Measurements from ENCODE around the gene CPD.
"Not testable (repeated sequence)": the region's sequence is repeated elsewhere in the genome, so short reads cannot be mapped to it uniquely, and the experiment has no call there.

CPD gene

DNA sequence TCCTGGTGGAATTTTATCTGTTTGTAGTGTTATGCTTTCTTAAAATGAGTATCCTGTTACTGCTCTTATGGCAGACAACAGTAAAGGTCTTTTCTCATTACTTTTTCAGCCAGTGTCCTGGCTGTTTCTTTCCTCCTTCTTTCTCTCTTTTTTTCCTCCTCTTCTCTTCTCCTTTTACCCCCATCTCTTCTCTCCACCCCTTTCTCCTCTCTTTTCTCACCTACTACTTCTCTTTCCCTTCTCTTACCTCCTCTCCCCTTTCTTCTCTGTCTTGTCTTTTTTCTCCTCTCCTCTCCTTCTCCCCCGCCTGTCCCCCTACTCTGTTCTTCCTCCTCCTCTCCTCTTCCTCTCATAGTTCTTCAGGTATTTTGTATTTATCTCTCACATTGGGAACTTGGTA, 48.9 kb downstream of the CPD start:
- DNase-seq (ENCODE audit: low read depth): no peak

DNA sequence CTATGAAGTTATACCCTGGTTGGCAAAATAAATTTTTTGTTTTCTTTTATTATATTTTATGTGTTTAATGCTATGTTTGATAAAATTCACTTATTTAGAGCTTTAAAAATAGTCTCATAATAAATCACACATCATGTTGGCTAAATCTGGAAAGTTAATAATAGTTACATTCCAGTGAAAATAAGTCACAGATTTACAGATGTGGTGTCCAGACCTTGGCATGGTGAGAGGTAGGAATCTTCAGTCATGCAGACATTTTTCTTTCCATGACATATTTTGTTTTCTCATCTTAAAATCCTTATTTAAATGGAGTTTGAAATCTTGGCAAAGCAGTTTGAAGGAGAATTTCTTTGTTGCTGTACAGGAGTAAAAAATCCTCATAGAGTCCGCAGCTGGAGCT, 50.4 kb downstream of the CPD start:
- no peak for DNase-seq (ENCODE audit: low read depth)

DNA sequence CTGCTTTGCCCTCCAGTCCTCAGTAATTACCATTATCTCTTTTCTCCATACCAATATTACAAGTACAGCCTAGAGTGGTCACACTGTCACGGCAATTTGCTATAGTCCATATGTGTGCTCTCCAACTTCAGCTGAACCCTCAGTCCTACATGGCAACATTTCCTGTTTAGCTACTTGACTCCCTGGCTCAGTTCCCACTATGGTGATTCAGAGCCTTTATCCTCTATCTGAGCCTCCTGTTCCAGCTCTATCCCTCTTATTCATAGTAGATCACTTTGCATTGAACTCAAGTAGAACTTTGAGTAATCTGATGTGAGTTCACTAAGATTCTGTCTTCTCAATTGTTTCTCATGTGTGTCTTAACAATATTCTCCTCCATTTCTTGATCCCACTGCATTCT, 54.8 kb downstream of the CPD start:
- no peak for DNase-seq (ENCODE audit: low read depth)

DNA sequence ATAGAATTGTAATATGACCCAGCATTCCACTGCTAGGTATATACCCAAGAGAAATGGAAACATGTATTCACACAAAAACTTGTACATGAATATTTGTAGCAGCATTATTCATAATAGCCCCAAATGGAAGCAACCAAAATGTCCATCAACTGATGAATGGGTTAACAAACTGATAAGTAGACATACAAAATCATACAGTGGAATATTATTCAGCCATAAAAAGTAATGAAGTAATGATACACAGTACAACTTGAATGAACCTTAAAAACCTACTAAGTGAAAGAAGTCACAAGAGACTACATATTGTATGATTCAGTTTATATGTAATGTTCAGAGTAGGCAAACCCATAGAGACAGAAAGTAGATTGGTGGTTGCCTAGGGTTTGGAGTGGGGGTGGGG, 58.0 kb downstream of the CPD start:
- no peak for DNase-seq (ENCODE audit: low read depth)

DNA sequence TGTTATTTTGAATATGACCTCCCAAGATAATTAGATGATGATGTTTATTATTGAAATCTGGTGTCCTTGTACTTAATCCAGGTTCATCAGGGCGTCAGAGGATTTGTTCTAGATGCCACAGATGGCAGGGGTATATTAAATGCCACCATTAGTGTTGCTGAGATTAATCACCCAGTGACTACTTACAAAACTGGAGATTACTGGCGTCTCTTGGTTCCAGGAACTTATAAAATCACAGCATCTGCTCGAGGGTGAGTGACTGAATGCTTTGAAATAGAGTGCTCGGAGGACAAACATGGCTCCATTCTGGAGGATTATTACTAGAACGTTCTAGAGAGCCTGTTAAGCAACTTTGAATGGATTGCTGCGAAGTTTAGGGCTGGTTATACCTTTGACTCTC, 65.0 kb downstream of the CPD start:
- no peak for DNase-seq (ENCODE audit: low read depth)

DNA sequence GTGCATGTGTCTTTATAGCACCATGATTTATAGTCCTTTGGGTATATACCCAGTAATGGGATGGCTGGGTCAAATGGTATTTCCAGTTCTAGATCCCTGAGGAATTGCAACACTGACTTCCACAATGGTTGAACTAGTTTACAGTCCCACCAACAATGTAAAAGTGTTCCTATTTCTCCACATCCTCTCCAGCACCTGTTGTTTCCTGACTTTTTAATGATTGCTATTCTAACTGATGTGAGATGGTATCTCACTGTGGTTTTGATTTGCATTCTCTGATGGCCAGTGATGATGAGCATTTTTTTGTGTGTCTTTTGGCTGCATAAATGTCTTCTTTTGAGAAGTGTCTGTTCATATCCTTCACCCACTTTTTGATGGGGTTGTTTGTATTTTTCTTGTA, 67.9 kb downstream of the CPD start:
- DNase-seq (ENCODE audit: low read depth): not testable (repeated sequence)

DNA sequence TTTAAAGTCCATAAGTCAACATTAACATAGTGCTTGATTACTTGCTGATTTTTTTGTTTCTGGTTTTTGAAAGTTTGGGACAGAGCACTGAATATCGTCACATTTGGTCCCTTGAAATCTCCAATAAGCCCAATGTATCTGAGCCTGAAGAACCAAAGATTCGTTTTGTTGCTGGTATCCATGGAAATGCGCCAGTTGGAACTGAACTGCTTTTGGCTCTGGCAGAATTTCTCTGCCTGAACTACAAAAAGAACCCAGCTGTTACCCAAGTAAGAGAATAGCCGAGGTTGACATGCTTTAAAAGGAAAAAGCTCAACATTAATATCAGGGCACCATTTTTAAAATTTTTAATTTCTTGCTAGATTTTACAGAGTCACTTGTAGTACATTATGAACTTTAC, 70.8 kb downstream of the CPD start:
- DNase-seq (ENCODE audit: low read depth): no peak

DNA sequence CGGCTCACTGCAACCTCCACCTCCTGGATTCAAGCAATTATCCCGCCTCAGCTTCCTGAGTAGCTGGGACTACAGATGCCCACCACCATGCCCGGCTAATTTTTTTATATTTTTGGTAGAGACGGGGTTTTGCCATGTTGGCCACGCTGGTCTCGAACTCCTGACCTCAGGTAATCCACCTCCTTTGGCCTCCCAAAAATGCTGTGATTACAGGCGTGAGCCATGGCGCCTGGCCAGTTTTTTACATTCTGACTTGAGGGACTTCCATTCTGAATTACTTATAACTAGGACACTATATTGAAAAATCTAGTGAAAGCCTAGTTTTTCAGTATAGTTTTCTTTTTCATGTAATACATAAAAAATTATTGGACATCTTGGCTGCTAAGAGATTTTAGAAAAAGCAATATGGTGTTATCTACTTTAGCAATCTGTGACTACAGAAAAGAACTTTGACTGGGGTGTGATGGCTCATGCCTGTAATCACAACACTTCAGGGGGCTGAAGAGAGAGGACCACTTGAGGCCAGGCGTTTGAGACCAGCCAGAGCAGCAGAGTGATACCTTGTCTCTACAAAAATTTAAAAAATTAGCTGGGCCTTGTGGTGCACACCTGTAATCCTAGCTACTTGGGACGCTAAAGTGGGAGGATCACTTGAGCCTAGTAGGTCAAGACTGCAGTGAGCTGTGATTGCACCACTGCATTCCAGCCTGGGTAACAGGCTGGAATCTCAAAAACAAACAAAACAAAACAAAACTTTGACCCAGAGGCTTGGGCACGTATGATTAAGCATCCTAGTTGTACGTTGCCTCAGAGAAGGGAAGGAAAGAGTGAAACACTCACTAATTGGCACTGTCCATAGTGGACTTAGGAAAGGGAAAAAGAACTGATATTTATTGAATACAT, 71.6 kb downstream of the CPD start:
- DNase-seq (ENCODE audit: low read depth): no peak

DNA sequence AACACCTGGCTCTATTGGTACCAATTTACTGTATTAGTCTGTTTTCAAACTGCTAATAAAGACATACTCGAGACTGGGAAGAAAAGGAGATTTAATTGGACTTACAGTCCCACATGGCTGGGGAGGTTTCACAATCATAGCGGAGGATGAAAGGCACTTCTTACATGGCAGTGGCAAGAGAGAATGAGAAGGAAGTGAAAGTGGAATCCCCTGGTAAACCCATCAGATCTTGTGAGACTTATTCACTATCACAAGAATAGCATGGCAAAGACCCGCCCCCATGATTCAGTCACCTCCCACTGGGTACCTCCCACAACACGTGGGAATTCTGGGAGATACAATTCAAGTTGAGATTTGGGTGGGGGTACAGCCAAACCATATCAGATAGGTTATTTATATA, 75.9 kb downstream of the CPD start:
- DNase-seq (ENCODE audit: low read depth): no peak

DNA sequence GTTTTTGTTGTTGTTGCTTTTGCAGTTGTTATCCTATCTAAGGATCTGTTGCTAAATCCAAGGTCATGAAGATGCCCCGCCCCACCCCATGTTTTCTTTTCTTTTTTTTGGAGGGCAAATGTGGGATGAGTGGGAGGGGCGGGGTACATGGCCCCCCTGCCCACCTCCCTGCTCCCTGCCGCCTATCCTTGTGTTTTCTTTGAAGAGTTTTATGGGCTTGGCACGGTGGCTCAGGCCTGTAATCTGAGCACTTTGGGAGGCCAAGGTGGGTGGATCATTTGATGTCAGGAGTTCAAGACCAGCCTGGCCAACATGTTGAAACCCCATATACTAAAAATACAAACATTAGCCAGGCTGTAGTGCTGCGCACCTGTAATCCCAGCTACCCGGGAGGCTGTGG, 79.6 kb downstream of the CPD start:
- DNase-seq (ENCODE audit: low read depth): no peak

DNA sequence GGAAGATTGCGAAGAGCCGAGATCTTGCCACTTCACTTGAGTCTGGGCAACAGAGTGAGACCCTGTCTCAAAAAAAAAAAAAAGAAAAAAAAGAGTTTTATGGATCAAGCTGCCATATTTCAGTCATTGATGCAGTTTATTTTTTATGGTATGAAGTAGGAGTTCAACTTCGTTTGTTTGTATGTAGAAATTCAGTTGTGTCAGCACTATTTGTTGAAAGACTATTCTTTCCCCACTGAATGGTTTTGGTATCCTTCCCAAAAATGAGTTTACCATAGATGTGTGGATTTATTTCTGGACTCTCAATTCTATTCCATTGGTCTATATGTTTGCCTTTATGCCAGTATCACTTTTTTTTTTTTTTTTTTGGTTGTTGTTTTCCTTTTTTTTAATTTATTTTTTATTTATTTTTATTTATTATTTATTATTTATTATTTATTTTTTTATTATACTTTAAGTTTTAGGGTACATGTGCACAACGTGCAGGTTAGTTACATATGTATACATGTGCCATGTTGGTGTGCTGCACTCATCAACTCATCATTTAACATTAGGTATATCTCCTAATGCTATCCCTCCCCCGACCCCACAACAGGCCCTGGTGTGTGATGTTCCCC, 80.2 kb downstream of the CPD start:
- DNase-seq (ENCODE audit: low read depth): not testable (repeated sequence)

DNA sequence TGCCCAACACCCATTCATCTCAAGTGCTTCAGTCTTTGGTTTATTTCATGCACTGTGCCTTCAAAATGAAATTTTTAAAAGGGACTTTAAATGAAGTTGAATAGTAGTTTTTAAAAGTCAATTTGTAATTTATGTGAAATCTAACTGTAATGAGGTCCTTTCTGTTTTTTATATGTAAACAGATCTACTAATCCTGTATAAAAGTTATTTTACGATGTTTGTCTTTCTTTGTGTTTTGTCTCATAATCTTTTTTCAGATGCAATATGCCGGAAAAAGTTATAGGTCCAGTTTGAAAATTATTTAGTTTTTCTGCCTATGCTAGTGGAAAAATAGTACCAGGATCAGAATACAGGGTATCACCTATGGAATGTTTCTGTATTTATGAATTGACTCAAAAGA, 89.7 kb downstream of the CPD start:
- DNase-seq (ENCODE audit: low read depth): no peak

DNA sequence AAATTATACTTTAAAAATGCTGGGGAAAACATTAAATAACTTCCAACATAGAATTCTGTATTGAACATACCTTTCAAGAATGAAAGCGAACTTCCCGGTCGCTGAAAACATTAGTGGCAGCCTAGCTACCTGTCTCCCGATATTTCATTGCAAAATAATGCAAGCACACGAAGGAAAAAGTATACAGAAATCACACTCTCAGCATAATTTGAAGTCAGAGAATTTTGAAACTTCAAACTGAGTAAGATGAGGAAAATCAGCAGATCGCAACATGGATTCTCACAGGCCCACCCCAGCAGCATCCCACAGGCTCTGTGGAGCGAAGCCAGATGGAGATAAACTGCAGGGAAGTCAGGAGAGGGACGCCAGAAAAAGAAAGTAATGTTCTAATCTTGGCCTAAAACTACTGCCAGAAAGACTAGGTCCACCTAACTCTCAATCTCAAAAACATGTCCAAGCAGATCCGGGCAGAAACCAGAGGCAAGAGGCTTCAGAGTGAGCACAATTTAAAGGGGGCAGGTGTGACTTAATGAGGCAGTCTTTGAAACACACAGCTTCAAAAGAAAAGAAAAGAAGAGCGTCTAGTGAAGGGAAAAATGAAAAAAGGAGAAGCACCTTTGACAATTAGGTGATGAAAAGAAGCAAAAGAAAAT, 93.6 kb downstream of the CPD start:
- no peak for DNase-seq (ENCODE audit: low read depth)

DNA sequence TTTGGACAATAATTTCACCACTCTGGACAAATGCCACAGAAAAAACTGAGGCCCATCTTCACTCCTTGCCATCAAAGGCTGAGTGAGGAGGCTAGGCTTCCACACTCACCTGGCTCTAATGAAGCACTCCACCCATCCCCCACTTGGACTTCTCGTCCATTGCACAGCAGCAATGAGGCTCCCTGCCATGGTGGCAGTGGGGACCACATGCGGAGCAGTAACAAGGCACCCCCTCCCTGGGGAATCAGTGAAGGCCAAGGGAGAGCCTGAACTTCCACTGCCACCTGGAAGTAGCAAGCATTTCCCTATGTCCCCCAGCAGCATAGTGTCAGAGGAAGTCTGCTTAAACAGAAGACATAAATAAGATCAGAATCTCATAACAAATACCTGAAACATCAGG, 96.5 kb downstream of the CPD start:
- no peak for DNase-seq (ENCODE audit: low read depth)

DNA sequence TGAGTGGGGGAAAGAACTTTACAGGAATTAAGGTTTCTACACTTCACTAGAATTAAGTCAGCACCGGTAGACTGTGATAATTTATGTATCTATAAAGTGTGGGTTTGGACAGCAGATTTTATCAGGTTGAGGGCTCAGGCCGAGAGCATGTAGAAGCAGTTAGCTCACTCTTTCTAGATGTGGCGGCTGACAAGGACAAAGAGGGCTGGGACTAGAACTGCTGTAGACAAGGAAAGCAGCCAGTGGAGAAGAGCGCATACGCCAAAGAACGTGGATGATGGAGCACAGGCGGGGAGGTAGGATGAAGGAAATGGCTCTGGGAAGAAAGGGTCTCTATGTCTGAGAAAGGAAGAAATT, 98.0 kb downstream of the CPD start:
- DNase-seq (ENCODE audit: low read depth): no peak

DNA sequence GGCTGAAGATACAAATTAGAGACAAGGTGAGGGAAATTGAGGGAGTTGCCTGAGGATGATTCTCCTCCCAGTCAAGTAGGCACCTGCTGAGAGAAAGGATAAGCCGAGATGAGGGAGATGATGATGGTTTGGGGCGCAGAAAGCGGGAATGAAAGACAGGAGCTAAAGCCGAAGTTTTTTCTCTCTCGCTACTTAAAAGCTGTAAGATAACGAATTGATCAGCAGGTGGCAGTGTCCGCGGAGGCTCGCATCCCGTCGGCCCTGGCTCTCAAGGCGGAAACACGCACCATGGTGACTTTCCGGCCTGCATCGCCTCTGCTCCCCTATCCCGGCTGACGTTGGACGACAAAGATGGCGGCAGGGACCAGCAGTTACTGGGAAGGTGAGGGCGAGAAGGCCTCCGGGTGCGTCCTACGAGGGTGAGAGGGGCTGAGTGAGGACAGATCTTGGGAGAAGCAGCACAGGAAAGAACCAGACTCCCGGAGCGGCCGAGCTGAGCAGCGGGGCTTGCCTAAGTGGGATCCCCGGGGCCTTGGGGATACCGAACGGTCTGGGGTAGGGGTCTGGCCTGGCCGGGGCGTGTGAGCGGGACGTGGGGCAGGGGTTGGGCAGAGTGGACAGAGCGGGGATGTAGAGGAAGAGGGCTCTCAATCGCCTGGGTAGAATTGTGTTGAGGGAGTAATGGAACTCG, 98.5 kb downstream of the CPD start, which contains the start of gene GOSR1:
GOSR1 (plus strand) TSS at position 326 of the 691 bp plus-strand sequence; CDS start at position 352, 26 bp downstream.
- DNase-seq (ENCODE audit: low read depth): peak; percentile 87

DNA sequence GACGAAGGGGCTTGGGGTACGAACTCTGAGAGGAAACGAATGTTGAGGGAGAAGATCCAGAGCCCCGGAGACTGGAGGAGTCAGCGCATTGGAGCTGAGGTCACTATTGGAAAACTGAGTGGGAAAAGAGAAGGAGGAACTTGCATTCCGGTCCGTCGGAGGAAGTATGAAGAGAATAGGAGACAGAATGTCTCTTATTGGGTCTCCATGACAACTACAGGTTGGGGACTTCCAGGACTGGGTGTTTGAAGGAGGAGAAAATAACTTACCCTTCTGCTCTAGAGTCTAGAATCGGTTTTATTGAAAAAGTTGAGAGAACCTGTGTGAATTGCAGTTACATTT, 99.0 kb downstream of the CPD start:
- no peak for DNase-seq (ENCODE audit: low read depth)

DNA sequence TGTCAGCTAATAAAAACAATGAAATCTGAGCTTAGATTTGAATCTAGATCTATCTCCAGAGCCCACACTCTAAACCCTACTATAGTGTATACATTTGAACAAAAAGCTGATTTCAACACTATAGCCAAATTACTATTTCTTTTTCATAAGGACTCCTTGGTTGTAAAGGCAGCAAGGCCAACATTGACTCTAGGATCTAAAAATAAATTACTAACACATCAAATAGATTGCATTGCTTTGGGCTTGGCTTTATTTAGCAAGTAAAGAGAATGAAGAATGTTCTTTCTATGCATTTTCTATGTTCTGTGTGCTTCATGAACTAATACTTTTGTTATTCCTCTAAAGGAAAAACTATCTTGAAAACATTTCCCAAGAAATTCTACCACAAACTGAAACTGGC, 103.8 kb downstream of the CPD start:
- no peak for DNase-seq (ENCODE audit: low read depth)

DNA sequence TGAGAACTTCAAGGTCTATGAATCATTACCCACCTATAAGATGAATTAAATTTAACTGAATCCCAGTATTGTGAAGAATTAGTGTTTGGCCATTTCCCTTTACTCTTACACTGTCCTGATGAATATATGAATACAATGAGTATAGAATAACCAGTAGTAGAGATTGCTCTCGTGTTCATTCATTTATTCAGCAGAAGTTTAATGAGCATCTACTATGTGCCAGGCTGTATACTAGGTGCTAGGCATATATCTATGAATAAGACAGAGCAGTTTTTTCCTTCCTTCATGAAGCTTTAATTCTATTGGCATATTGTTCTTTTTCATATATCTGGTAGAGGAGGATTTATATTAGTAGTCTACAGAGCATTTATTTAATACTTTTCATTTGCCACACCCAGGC, 104.4 kb downstream of the CPD start:
- DNase-seq (ENCODE audit: low read depth): no peak

DNA sequence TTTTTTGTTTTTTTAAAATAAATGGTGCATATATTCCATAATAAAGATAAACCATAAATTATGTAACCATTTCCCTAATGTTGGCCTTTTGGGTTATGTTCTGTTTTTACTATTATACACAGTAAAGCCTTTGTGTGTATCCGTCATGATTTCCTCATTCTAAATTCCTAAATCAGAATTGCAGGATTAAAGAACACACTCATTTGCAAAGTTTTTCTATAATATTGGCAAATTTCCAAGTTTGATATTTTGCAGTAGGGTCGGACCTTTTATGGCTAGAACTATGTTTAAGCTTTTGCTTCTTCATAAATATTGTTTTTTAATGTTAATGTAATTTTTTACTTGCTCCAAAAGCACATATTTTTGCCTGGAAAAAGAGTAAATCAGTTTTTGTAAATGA, 115.1 kb downstream of the CPD start:
- no peak for DNase-seq (ENCODE audit: low read depth)

DNA sequence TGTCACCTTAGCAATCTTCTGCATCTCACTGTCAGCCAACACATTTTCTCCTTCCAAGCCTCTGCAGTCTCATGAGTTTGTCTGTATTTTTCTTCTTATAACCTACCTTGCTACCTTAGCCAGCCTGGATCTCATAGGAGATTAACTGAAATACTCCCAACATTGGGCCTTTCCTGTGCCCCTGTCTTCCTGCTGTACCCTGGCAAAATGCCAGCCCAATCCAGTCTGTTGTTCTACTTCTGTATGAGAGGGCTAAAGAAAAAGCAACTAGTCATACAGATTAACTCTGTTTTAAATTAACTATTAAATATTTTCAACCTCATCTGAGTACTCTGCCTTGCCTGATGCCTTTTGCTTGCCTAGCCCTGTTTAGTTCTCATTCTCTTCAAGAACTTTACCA, 116.9 kb downstream of the CPD start:
- no peak for DNase-seq (ENCODE audit: low read depth)

DNA sequence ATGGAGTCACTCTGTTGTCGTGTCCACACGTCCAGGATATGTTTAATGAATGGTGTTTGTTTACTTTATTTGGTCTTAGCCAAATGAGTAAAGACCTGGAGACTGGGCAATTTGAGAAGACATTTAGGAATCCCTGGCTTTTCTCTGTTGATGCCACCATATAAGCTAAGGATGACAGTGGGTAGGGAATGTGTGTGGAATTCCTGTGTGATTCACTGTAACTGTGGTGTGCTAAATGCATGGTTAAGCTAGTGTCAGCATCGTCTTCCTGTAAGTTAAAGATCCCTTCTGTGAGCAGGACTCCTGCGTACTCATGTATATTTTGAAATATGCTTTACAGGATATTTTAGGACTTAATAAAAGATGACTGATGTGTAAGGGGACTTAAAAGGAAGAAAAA, 124.8 kb downstream of the CPD start:
- no peak for DNase-seq (ENCODE audit: low read depth)

All from stimulated activated CD8-positive, alpha-beta memory T cell treated with anti-CD3 and anti-CD28 coated beads, Interleukin-4, amount 100 ng/mL, for 24 hours (primary cell).